KMS-11 (cell line): ENCODE results near the gene CD68.
A peak's percentile ranks its signal among the peaks of the same experiment; 100 is the strongest.

Experiments
- H2AFZ ChIP-seq: fragments of 200-600 bp; sonication (generic); 2 replicates; pipeline ENCODE4 v1.6.1; 2016; ENCODE audit warnings: antibody characterized with exemption, mixed run types, low read depth
- H3K27ac ChIP-seq: fragments of 200-600 bp; sonication (generic); 2 replicates; pipeline ENCODE4 v1.6.1; 2016; ENCODE audit warnings: mild to moderate bottlenecking, mixed run types
- H3K27me3 ChIP-seq: fragments of 200-600 bp; sonication (generic); 2 replicates; pipeline ENCODE4 v1.6.1; 2017; ENCODE audit warnings: mild to moderate bottlenecking, low read depth, mixed run types, moderate library complexity; ENCODE audit not compliant: insufficient read depth
- H3K36me3 ChIP-seq: fragments of 200-600 bp; sonication (generic); 2 replicates; pipeline ENCODE4 v1.6.1; 2017; ENCODE audit warnings: mild to moderate bottlenecking, mixed run types; ENCODE audit not compliant: insufficient read depth
- H3K4me1 ChIP-seq: fragments of 200-600 bp; sonication (generic); 2 replicates; pipeline ENCODE4 v1.6.1; 2016; ENCODE audit warnings: mild to moderate bottlenecking, low read depth, mixed run types; ENCODE audit not compliant: poor library complexity, severe bottlenecking
- H3K4me2 ChIP-seq: fragments of 200-600 bp; sonication (generic); 2 replicates; pipeline ENCODE4 v1.7.0; 2016; ENCODE audit warnings: mild to moderate bottlenecking, mixed run types
- H3K4me3 ChIP-seq: fragments of 200-600 bp; sonication (generic); IDR thresholded peaks from 2 replicates; pipeline ENCODE4 v1.6.1; 2017; ENCODE audit warnings: low read depth, low read length, mixed read lengths; ENCODE audit not compliant: insufficient read depth
- H3K79me2 ChIP-seq: fragments of 200-600 bp; sonication (generic); 2 replicates; pipeline ENCODE4 v1.6.1; 2016; ENCODE audit warnings: low read depth, mixed run types; ENCODE audit not compliant: insufficient read depth
- H3K9ac ChIP-seq: fragments of 200-600 bp; sonication (generic); 2 replicates; pipeline ENCODE4 v1.6.1; 2016; ENCODE audit warnings: mild to moderate bottlenecking, mixed run types
- H4K20me1 ChIP-seq: fragments of 200-600 bp; sonication (generic); 2 replicates; pipeline ENCODE4 v1.6.1; 2016; ENCODE audit warnings: mild to moderate bottlenecking, mixed run types; ENCODE audit not compliant: insufficient read depth
- TF ChIP-seq, protein P1 (sequence below): fragments of 200-600 bp; sonication (generic); conservative IDR thresholded peaks from 2 replicates; pipeline ENCODE4 v1.6.1; 2017; ENCODE audit warnings: low read depth, mild to moderate bottlenecking, antibody characterized with exemption, low read length, moderate library complexity, mixed read lengths

The CD68 gene

DNA sequence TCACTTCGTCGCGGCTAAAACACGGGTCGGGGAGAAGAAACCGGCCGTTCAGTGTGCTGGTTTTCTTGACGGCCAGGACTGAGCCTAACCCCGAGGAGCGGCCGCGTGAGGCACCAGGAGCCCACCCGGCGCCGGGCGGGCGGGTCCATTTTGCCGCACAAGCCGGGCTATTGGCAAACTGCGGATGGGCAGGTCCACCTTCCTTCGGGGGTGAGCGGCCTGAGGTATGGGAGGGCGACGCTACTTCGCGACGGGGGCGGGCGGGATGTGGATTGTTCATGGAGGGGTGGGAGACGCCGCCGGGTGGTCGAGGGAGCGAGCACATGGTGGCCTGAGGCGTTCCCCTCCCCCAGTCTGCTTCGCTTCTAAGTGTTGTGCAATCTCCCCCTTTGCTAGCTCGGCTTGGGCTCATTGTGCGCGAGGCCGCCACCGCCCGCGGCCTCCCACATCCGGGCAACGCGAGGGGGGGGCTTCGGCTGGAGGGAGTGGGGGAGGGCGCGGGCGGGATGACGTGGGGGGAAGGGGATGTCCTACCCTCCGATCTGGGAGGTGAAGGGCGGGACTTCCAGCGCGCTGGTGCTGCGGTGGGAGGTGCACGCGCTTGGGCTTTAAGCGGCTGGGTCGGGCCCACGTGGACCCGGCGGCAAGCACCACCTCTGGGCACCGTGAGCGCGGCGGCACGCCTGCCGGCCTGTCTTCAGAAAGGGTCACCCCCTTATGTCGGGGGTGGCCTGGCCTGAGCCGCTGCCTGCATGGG lies 5.9 kb upstream of the CD68 start:
- peaks cover 11% of the 10 kb centered on the region for H3K4me1 ChIP-seq
- H3K4me2 ChIP-seq = peak overlapping the region; percentile 36; the same call in 1 of the 2 replicates
- peak overlapping the region; percentile 73 for H3K27ac ChIP-seq
- H3K79me2 ChIP-seq = peaks cover 31% of the 10 kb centered on the region
- no peak overlapping the region for H3K4me3 ChIP-seq
- TF ChIP-seq, protein P1, sequence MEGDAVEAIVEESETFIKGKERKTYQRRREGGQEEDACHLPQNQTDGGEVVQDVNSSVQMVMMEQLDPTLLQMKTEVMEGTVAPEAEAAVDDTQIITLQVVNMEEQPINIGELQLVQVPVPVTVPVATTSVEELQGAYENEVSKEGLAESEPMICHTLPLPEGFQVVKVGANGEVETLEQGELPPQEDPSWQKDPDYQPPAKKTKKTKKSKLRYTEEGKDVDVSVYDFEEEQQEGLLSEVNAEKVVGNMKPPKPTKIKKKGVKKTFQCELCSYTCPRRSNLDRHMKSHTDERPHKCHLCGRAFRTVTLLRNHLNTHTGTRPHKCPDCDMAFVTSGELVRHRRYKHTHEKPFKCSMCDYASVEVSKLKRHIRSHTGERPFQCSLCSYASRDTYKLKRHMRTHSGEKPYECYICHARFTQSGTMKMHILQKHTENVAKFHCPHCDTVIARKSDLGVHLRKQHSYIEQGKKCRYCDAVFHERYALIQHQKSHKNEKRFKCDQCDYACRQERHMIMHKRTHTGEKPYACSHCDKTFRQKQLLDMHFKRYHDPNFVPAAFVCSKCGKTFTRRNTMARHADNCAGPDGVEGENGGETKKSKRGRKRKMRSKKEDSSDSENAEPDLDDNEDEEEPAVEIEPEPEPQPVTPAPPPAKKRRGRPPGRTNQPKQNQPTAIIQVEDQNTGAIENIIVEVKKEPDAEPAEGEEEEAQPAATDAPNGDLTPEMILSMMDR = no peak
- no peaks in the 10 kb centered on the region for H3K36me3 ChIP-seq
- H2AFZ ChIP-seq = no peak overlapping the region
- H3K9ac ChIP-seq = peak overlapping the region; percentile 90
- H4K20me1 ChIP-seq = no peaks in the 10 kb centered on the region
- no peaks in the 10 kb centered on the region for H3K27me3 ChIP-seq

DNA sequence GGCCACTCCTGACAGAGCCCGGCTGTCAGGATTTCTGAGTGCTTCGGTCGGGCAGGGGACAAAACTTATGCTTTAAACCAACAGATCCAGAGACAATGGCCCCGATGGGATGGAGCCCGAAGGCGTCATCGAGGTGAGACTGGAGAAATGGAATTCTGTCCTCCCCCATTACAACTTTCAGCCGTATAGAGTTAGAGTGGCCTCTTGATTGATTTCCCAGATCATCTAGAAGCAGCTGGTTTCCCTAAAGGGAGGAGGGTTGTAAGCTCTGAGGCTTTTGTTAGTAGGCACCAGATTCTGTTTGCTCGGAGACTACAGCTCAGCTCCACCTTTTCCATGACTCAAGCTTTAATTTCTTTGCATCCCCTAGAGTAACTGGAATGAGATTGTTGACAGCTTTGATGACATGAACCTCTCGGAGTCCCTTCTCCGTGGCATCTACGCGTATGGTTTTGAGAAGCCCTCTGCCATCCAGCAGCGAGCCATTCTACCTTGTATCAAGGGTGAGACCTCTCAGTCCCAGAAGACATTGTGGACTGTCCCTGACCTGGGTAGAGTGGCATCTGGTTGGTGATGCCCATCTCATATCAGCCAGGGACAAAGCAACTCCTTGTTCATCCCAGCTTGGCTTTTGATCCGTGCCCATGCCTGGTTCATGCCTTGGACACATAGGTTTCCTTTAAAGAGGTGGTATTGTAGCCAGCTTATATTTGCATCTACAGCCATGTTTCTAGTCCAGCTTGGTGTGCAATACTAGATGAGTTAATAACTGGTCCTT lies 5.1 kb upstream of the CD68 start:
- no peaks in the 10 kb centered on the region for H4K20me1 ChIP-seq
- H3K9ac ChIP-seq = peak overlapping the region; percentile 90; the same call in 1 of the 2 replicates
- no peaks in the 10 kb centered on the region for H3K36me3 ChIP-seq
- peaks cover 19% of the 10 kb centered on the region for H3K4me1 ChIP-seq
- H3K4me3 ChIP-seq = no peak overlapping the region
- H2AFZ ChIP-seq = no peak overlapping the region
- H3K27ac ChIP-seq = peak overlapping the region; percentile 30; the same call in 1 of the 2 replicates
- no peaks in the 10 kb centered on the region for H3K27me3 ChIP-seq
- H3K79me2 ChIP-seq = peaks cover 31% of the 10 kb centered on the region
- peak overlapping the region; percentile 36; the same call in 1 of the 2 replicates for H3K4me2 ChIP-seq
- TF ChIP-seq, protein P1 = no peak

DNA sequence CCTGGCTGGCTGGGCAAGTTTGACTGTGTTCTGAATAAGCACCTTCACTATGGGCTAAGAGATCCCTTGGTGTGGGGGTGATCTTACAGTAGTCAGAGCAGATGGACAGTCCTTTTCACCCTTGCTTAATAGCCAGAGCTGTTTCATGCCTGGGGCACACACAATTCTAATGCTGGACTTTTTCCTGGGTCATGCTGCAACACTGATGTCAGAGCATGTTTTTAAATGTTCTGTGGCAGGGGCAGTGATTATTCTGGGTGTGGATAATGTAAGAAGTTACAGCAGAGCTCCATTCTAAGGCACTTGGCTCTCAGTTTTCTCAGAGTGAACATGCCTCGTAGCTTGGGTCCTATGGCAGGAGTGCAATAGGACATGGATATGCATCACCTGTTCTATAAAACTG lies 4.0 kb upstream of the CD68 start:
- H3K4me3 ChIP-seq = no peak overlapping the region
- TF ChIP-seq, protein P1 = no peak

DNA sequence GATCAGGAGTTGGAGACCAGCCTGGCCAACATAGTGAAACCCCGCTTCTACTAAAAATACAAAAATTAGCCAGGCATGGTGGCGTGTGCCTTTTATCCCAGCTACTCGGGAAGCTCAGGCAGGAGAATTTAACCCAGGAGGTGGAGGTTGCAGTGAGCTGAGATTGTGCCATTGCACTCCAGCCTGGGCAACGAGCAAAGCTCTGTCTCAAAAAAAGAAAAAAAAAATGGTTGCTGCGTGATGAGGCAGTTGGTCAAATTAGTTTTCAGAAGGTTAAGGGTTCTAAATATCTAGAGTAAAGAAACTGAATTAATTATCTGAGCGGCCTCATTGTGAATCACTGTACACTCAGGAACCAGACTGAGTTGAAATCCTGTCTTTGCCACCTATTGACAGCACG lies 3.5 kb upstream of the CD68 start:
- Histone ChIP-seq H3K27me3 (no peaks in the 10 kb centered on the region), H3K4me3 (no peak overlapping the region), H3K4me2 (no peak overlapping the region), H4K20me1 (no peaks in the 10 kb centered on the region), H3K27ac (no peak overlapping the region; the same call in 1 of the 2 replicates), H2AFZ (no peak overlapping the region), H3K36me3 (no peaks in the 10 kb centered on the region), H3K4me1 (peaks cover 22% of the 10 kb centered on the region), H3K79me2 (peaks cover 31% of the 10 kb centered on the region), H3K9ac (no peak overlapping the region; the same call in 1 of the 2 replicates)
- TF ChIP-seq, protein P1 = no peak

More for the DNA sequence above, 4.0 kb upstream of the CD68 start:
- no peak overlapping the region for H2AFZ ChIP-seq
- H4K20me1 ChIP-seq = no peaks in the 10 kb centered on the region
- H3K9ac ChIP-seq = no peak overlapping the region; the same call in 1 of the 2 replicates
- peak overlapping the region; percentile 18; the same call in 1 of the 2 replicates for H3K27ac ChIP-seq
- peaks cover 31% of the 10 kb centered on the region for H3K79me2 ChIP-seq
- no peaks in the 10 kb centered on the region for H3K27me3 ChIP-seq
- H3K4me2 ChIP-seq = no peak overlapping the region; the same call in 1 of the 2 replicates
- no peaks in the 10 kb centered on the region for H3K36me3 ChIP-seq
- H3K4me1 ChIP-seq = peaks cover 22% of the 10 kb centered on the region
